ENCODE measurements around the gene DMTF1.

The DMTF1 gene

GRCh38 chr7:87148332-87148955, 3.8 kb upstream of the DMTF1 start:
- no peak for DNase-seq

DNA sequence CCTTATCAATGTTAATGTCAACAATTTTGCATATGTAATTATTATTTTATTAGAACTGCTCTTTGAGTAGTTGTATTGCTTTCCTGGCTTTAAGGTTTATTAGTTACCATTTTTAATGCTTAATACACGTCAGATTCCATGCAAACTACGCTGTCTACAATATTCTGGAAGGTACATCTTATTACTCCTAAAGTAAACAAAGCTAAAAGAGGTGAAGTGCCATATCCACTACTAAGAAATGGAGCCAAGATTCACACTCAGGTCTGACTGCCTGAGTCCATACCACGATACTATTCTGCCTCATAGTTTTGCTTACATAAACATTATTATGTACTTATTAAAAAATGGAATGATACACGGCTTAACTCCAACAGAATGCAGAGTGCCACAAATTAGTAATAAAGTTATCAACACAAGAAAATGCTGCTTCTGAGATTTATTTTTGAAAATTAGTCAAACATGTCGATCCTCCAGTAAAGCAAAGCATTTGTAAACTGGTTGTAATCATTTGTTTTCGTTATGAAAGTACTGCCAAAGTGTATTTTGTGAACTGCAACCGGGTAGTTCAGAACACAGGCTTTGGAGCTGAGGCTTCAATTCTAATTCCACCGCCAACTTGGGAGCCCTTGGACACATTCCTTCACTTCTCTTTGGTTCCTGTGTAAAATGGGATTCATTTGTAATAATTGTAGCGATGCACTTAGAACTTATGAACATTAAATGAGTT, 1.1 kb upstream of the DMTF1 start:
- no peak for DNase-seq

DNA sequence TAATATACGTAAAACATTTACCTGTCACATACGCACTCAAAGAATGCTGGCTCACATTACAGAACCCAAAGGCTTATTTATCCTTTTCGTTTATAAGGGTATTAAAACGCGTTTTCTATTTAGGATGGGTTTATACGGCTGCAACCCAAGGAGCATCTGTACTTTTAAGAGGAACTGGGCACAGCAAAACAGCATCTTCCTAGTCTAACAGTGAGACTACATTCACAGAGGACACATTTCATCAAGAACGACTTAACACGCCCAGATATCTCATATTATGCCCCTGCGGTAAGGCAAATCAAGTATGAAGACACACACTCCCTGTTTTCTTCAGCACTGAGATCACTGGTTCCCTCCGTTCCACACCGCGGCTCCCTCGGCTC, 533 bp upstream of the DMTF1 start:
- DNase-seq: no peak

DNA sequence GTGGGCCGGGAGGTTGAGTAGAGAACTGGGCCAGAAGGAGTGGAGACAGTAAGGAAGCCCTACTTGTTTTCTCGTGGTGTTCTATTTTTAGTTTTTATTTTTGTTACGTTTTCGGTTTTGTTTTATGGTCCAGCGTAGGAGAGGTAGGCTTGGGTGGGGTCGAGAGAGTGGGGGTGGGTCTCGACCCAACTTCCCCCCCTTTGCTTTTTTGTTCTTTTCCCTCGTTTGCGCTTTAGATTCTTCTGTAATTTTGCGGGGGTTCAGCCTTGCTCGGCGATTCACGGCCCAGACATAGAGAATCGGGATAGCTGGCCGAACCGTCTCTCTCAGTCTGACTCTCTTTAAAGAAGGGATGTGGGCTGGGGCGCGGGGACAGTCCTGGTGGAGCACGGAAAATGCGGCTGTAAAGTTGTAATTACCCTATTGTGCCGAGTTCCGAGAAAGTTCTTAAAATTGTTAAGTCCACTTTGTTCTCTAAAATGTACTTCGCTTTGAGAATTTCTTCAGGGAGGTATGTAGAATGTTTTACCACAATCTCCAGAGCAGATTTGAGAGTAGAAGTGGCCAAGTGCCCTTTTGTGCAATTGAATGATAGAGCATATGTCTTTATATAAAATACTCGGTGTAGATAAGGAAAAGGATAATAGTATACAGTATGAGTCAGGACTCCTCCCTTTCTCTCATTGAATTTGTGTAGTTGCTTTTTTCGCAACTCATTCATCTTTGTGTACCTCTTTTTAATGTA, 816 bp downstream of the DMTF1 start:
- no peak for DNase-seq

GRCh38 chr7:87154166-87154565, 1.9 kb downstream of the DMTF1 start:
- no peak for DNase-seq

- no peak for DNase-seq
Observed at GRCh38 chr7:87154569-87154968, 2.3 kb downstream of the DMTF1 start.

GRCh38 chr7:87155788-87156187, 3.5 kb downstream of the DMTF1 start:
- DNase-seq: no peak

- DNase-seq: no peak
Observed at GRCh38 chr7:87156709-87157108, 4.5 kb downstream of the DMTF1 start.

DNA sequence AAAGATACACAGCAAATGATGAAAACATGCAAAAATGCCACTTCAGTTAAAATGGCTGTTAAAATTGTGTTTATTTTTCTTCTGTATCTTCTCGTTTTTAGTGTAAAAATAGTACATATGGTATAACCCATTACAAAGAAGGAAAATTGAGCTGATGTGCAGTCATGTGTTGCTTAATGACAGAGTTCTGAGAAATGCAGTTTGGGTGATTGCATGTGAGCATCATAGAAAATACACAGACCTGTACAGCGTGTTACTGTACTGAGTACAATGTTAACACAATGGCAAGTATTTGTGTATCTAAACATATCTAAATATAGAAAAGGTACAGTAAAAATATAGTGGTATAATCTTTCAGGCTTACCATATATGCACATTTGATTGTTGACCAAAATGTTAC, 7.3 kb downstream of the DMTF1 start:
- no peak for DNase-seq

- no peak for DNase-seq
Observed at GRCh38 chr7:87164433-87164832, 12.2 kb downstream of the DMTF1 start.

GRCh38 chr7:87170828-87171227, 18.6 kb downstream of the DMTF1 start:
- no peak for DNase-seq

DNA sequence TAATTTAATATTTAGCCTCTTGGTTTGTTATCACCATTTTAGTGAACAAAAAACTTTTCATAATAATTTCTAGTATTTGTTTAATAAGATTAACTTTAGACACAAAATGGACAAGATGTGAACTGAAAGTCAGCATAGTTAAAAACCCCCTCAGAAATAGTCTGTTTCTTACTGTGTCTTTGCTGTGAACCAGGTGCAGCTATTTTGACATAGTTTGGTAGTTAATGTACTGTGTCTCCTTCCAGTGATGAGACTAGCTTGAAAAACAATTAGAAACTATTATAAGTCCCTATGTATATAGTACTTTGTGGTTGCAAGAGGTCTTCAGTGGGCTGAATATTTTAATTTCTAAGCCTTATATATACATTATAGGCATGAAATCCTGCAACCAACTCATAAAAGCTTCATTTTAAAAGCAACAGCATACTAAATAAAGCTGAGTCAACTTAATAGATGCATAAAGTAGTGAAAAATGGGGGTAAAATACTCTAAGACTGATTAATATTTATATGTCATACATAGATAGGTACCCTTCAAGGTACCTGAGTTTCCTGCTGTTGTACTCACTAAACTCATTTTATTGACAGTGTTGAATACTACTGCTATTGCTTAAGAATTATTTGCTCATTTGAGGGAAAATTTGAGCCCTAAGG, 19.2 kb downstream of the DMTF1 start:
- no peak for DNase-seq

DNA sequence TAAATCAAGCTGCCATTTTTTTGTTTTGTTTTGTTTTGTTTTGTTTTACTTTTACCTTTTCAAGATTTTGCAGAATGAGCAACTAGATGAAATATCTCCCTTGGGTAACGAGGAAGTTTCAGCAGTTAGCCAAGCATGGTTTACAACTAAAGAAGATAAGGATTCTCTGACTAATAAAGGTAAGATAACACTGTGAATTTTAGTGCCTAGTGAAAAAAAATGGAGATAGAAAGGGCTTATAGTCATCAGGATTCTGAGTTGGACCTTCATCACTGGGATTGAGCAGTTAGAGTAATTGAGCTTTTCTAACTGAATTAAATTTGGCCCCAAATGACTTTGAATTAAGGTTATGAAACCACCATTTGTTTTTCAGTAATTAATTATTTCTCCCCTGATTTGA, 21.2 kb downstream of the DMTF1 start:
- no peak for DNase-seq

- DNase-seq: no peak
Observed at GRCh38 chr7:87178320-87178719, 26.1 kb downstream of the DMTF1 start.

DNA sequence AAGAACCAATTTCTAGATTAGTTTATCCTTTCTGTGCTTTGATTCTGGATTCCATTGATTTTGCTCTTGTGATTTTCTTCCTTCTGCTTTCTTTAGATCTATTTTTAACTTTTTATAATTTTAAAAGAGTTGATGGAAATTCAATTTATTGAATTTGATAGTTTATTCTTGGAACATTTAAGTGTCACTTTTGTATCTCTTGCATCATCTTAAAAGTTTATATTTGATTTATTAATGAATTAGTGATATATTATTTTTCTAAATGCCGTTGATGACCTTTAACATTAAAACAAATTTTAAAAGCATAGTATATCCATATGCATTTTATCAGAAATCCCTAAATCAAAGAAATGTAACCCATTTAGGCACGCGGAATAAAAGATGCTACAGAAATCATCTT, 26.9 kb downstream of the DMTF1 start:
- no peak for DNase-seq

- no peak for DNase-seq
Observed at GRCh38 chr7:87187120-87187519, 34.9 kb downstream of the DMTF1 start.

DNA sequence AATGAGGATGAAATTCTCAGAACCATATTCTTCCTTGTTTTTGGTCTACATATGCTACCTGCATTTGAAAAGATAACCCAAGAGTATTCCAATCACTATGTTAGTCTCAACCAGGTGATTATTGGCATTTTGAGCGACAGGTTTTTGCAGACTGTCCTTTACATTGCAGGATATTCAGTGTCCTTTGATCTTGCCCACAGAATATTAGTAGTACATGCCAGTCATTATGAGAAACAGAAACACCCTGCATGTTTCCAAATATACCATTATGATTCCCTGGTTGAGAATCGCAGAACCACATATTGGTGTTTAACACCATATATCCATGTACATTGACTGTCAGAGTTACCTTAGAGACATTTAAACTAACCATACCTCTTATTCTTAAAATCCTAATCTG, 36.7 kb downstream of the DMTF1 start:
- no peak for DNase-seq

GRCh38 chr7:87190783-87191182, 38.5 kb downstream of the DMTF1 start:
- no peak for DNase-seq

DNA sequence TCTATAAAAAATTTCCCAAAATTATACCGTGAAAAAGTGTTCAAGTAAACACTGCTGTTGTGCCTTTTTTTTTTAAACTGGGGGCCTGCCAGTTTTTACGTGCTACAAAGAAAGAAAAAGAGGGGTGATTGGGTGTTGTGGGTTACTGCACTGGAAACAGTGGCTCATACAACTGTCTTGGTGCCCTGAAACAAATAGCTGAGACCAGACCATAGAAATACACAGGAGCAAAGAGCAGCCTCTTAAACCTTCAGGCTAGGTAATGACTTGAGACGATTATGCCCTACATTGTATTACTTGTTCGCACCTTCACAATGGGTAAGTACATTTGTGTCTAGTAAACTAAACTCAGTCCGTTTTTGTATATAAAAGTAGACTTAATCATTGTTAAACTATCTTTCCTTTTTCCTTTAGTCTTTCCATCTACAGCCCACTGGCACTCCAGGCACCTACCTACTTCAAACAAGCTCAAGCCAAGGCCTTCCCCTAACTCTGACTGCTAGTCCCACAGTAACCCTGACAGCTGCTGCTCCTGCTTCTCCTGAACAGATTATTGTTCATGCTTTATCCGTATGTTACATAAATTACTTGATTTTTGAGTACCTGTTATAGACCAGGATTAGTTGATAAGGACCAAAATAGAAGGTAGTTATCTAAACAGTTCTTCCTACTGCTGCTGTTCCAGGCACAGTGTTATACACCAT, 40.7 kb downstream of the DMTF1 start:
- DNase-seq: no peak

DNA sequence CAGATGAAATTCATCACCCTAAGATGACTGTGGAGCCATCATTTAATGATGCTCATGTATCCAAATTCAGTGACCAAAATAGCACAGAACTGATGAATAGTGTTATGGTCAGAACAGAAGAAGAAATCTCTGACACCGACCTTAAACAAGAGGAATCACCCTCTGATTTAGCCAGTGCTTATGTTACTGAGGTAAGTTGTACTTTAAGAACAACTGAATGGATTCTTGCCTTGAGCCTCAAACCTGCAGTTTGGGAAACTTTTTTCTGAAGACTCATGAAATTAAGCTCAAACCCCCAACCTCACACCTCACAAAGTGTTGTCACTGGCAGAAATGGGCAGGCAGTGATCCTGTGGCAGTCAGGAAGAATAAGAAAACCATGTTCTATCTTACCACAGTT, 41.7 kb downstream of the DMTF1 start:
- DNase-seq: no peak

DNA sequence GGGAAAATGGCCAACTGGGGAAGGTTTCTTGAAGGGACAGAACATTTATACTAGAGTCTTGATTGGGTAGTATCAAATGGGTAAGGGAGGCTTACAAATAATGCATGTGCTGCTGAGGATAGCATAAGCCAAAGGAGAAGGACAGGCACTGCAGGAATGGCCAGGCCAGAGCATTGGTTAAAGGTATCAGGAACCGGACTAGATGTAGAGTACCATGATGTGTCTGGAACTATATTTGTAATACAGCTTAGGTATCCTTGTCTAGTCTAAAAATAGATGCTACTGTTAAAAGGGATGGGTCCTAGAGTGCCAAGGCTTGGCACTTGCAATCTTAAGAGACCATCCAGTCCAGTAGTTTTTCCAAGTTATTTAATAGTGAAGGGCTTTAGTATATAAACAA, 47.0 kb downstream of the DMTF1 start:
- DNase-seq: no peak

DNA sequence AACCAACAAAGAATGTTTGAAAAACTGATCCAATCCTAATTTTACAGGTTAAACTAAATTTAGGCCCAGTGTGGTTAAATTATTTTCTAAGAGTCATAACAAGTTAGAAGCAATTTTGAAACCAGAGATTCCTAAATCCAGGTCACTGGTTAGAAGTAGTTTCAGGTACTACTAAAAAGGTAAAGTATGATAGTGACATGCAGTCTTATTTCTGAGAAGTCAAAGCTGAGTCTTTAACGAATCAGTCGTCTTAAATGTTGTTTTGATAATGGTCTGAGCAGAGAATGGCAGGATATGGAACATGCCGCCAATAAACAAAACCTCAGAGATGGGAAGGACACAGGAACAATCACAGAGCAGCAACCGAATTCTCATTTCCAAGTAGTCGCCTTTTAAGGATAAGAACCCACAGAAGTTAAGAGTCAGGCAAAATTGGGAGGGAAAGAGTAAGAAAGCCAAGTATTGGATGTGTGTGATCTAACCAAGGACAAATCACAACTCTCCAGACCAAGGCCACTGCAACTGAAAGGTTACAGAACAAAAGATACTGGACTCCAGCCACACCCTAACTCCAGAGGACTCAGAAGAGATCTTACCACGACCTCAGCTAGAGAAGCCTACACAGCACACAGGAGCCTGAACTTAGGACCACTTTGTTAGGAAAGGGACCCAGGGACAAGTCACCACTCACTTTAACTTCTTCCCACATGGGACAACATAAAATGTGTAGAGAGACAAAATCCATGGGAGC, 47.6 kb downstream of the DMTF1 start:
- no peak for DNase-seq
